Gastroesophageal sphincter (tissue), 4 donors: Measurements from ENCODE around the gene RBM6. TPM values are rescaled to one million over a fixed set of nuclear protein-coding genes. Genes with fewer than 3 reads are reported as not detected.
"Not testable (repeated sequence)": the region's sequence is repeated elsewhere in the genome, so short reads cannot be mapped to it uniquely, and the experiment has no call there.

Experiments
- ATAC-seq: fragments of 150-250 bp; one replicate; pipeline ENCODE4 v1.9.1; 2016; ENCODE audit warnings: mild to moderate bottlenecking, moderate library complexity
- H3K27ac ChIP-seq, 4 donors: fragments of 200-600 bp; sonication (generic) in 3 of 4; 1 replicate in 3 of 4; 2 replicates in 1 of 4; pipeline ENCODE4 v1.5.1; 2016 to 2019
- H3K27me3 ChIP-seq: fragments of 200-600 bp; sonication (generic); one replicate; pipeline ENCODE4 v1.5.1; 2019
- H3K36me3 ChIP-seq, 2 donors: fragments of 200-600 bp; sonication (generic); one replicate each; pipeline ENCODE4 v1.5.1; 2019; ENCODE audit warnings: control low read depth in 1 of 2
- H3K4me1 ChIP-seq, 3 donors: fragments of 200-600 bp; sonication (generic); 1 replicate in 2 of 3; 2 replicates in 1 of 3; pipeline ENCODE4 v1.5.1; 2016 to 2019; ENCODE audit warnings: control low read depth in 2 of 3
- H3K4me3 ChIP-seq, 2 donors: fragments of 200-600 bp; sonication (generic); one replicate each; pipeline ENCODE4 v1.5.1; 2019; ENCODE audit warnings: mild to moderate bottlenecking in 1 of 2, moderate library complexity in 1 of 2
- H3K9me3 ChIP-seq, 3 donors: fragments of 200-600 bp; sonication (generic); one replicate each; pipeline ENCODE4 v1.5.1; 2017 to 2019; ENCODE audit warnings: control low read depth in 2 of 3
- CTCF ChIP-seq, 4 experiments: fragments of 200-600 bp in 2 of 4; fragments of 450-650 bp in 2 of 4; sonication (generic) in 1 of 4; IDR thresholded peaks; one replicate each; pipeline ENCODE4 v1.5.1; 2017 to 2019; ENCODE audit warnings: antibody characterized with exemption in 4 of 4, mild to moderate bottlenecking in 2 of 4, moderate library complexity in 2 of 4
- EP300 ChIP-seq: sonication (generic); formaldehyde crosslinking; IDR thresholded peaks from one replicate; pipeline ENCODE4 v1.6.1; 2017; ENCODE audit warnings: antibody characterized with exemption, mild to moderate bottlenecking
- POLR2A ChIP-seq, 2 donors: fragments of 450-650 bp; IDR thresholded peaks; one replicate each; pipeline ENCODE4 v1.6.1; 2017; ENCODE audit warnings: antibody characterized with exemption in 2 of 2, mild to moderate bottlenecking in 2 of 2, moderate library complexity in 1 of 2
- POLR2AphosphoS5 ChIP-seq: sonication (generic); formaldehyde crosslinking; IDR thresholded peaks from one replicate; pipeline ENCODE4 v1.6.1; 2017; ENCODE audit warnings: antibody characterized with exemption
- WGBS, 2 donors: methylation state at CpG; one replicate each; pipeline ENCODE4 v1.1.5; 2018; ENCODE audit warnings: low coverage in 1 of 2; 5-methylcytosine and 5-hydroxymethylcytosine counted together
- total RNA-seq, 4 donors: library from RNA; depleted of rRNA; stranded (reverse); fragments of >200 nt; gene quantifications; one replicate each; pipeline ENCODE4 v1.1.0, GENCODE V29; 2016

Gene RBM6
- total RNA-seq, 4 donors from 2014 or later = 39.0 to 135 (median 84.2) TPM

GRCh38 chr3:50010959-50011358 lies 71.0 kb downstream of the RBM6 start:
- Histone ChIP-seq H3K4me3 (no peak overlapping the region), H3K27me3 (no peaks in the 10 kb centered on the region), H3K4me1 (no peaks in the 10 kb centered on the region), H3K27ac (no peak overlapping the region), H3K9me3 (no peaks in the 10 kb centered on the region), H3K36me3 (peaks cover 0 to 49% of the 10 kb centered on the region in 2 donors)
- no peak for TF ChIP-seq POLR2A (IDR thresholded peaks at IDR 0.05)
- TF ChIP-seq CTCF (IDR thresholded peaks at IDR 0.05) = no peak
- no peak for TF ChIP-seq EP300
- TF ChIP-seq POLR2AphosphoS5 = no peak
- 67 to 83% methylated on average over 1 of the region's 1 CpG for WGBS, 2 donors
- no peak for ATAC-seq

GRCh38 chr3:50015918-50016317 lies 76.0 kb downstream of the RBM6 start:
- H3K27me3 ChIP-seq = no peaks in the 10 kb centered on the region
- ATAC-seq = no peak
- no peak for TF ChIP-seq CTCF (IDR thresholded peaks at IDR 0.05)
- TF ChIP-seq EP300 = no peak
- TF ChIP-seq POLR2AphosphoS5 = no peak
- TF ChIP-seq POLR2A (IDR thresholded peaks at IDR 0.05) = no peak
- H3K9me3 ChIP-seq = no peaks in the 10 kb centered on the region
- WGBS, 2 donors = 92 to 100% methylated on average over 1 to 4 of the region's 4 CpGs
- H3K4me1 ChIP-seq = no peaks in the 10 kb centered on the region
- H3K4me3 ChIP-seq = no peak overlapping the region
- peaks cover 0 to 59% of the 10 kb centered on the region in 2 donors for H3K36me3 ChIP-seq
- H3K27ac ChIP-seq = no peak overlapping the region

GRCh38 chr3:50028346-50028745 lies 88.4 kb downstream of the RBM6 start:
- no peak for TF ChIP-seq POLR2A (IDR thresholded peaks at IDR 0.05)
- Histone ChIP-seq H3K27me3 (no peaks in the 10 kb centered on the region), H3K27ac (no peak overlapping the region), H3K4me1 (no peaks in the 10 kb centered on the region), H3K4me3 (no peak overlapping the region), H3K36me3 (peaks cover 0 to 28% of the 10 kb centered on the region in 2 donors), H3K9me3 (no peaks in the 10 kb centered on the region)
- ATAC-seq = no peak
- WGBS, 2 donors = 11 to 43% methylated on average over 1 of the region's 1 CpG

- H3K9me3 ChIP-seq, ATAC-seq, H3K27ac ChIP-seq, H3K27me3 ChIP-seq, H3K4me3 ChIP-seq, H3K4me1 ChIP-seq: not testable (repeated sequence)
- peaks cover 0 to 13% of the 10 kb centered on the region in 2 donors for H3K36me3 ChIP-seq
- WGBS, 2 donors = 93 to 100% methylated on average over 1 to 3 of the region's 5 CpGs
These were observed 91.3 kb downstream of the RBM6 start for GRCh38 chr3:50031201-50031600.

- H3K27me3 ChIP-seq = no peaks in the 10 kb centered on the region
- peaks cover 0 to 34% of the 10 kb centered on the region in 2 donors for H3K36me3 ChIP-seq
- H3K4me3 ChIP-seq = no peak overlapping the region
- H3K4me1 ChIP-seq = no peaks in the 10 kb centered on the region
- TF ChIP-seq POLR2AphosphoS5 (no peak), EP300 (no peak), POLR2A (IDR thresholded peaks at IDR 0.05) (no peak), CTCF (IDR thresholded peaks at IDR 0.05) (no peak)
- ATAC-seq = no peak
- 100% methylated on average over 1 of the region's 1 CpG; no CpG with 5 or more reads in 1 of the 2 donors for WGBS, 2 donors
- no peak overlapping the region for H3K27ac ChIP-seq
- H3K9me3 ChIP-seq = no peaks in the 10 kb centered on the region
These were observed 105.0 kb downstream of the RBM6 start for GRCh38 chr3:50044976-50045375.

- TF ChIP-seq POLR2AphosphoS5 (no peak), EP300 (no peak), CTCF (IDR thresholded peaks at IDR 0.05) (no peak), POLR2A (IDR thresholded peaks at IDR 0.05) (no peak)
- 89 to 93% methylated on average over 4 of the region's 4 CpGs for WGBS, 2 donors
- no peak overlapping the region for H3K4me3 ChIP-seq
- no peaks in the 10 kb centered on the region for H3K4me1 ChIP-seq
- ATAC-seq = no peak
- H3K27me3 ChIP-seq = no peaks in the 10 kb centered on the region
- no peak overlapping the region for H3K27ac ChIP-seq
- no peaks in the 10 kb centered on the region for H3K9me3 ChIP-seq
- H3K36me3 ChIP-seq = peaks cover 0 to 53% of the 10 kb centered on the region in 2 donors
These were observed 107.5 kb downstream of the RBM6 start for GRCh38 chr3:50047426-50047825.
